ENCODE measurements around the gene KLK6. TPM values are rescaled to one million over a fixed set of nuclear protein-coding genes. Genes with fewer than 3 reads are reported as not detected.

Gene KLK6
- total RNA-seq, 1 donor from 2014 or later, result 3.5 TPM

DNA sequence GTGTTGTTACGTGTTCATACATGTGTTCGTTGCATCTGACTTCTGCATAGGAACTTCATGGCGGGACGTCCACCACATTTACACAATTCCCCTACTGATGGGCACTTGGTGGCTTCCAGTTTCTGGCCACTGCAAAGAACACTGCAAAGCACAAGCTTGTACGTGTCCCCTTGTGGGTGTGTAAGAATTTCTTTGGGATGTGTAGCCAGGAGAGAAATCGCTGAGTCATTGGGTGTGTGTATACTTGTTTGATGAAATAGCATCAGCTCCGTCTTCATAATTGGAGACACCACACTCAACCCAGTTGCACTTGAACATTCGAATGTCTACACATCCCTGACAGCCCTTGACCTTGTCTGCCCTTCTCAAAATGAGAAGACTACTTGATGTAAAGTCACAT is 35.8 kb downstream of the KLK6 start:
- Histone ChIP-seq H3K36me3 (ENCODE audit: insufficient read depth, low read length) (no peaks in the 10 kb centered on the region), H4K20me1 (ENCODE audit: insufficient read depth, low read length) (no peaks in the 10 kb centered on the region), H3K4me3 (ENCODE audit: insufficient read depth, low read depth, low read length) (no peak overlapping the region), H3K4me2 (ENCODE audit: low read length) (no peak overlapping the region), H2AFZ (ENCODE audit: low read depth, low read length) (no peak overlapping the region), H3K9me3 (ENCODE audit: insufficient read depth, low read depth, low read length) (no peaks in the 10 kb centered on the region), H3K27me3 (ENCODE audit: insufficient read depth, low read length) (no peaks in the 10 kb centered on the region), H3K27ac (ENCODE audit: low read depth, low read length) (no peak overlapping the region), H3K79me2 (ENCODE audit: insufficient read depth, low read length) (no peaks in the 10 kb centered on the region), H3K9ac (ENCODE audit: low read length) (no peak overlapping the region), H3K4me1 (ENCODE audit: insufficient read depth, low read length) (no peaks in the 10 kb centered on the region)
- H3K36me3 Mint-ChIP-seq (ENCODE audit: low read depth, unreplicated experiment), result no peaks in the 10 kb centered on the region
- no peak for FAIRE-seq
- H3K27me3 Mint-ChIP-seq (ENCODE audit: low read depth, unreplicated experiment), result peaks cover 37% of the 10 kb centered on the region
- H3K9me3 Mint-ChIP-seq (ENCODE audit: unreplicated experiment), result peaks cover 2% of the 10 kb centered on the region
- TF ChIP-seq, protein P1, sequence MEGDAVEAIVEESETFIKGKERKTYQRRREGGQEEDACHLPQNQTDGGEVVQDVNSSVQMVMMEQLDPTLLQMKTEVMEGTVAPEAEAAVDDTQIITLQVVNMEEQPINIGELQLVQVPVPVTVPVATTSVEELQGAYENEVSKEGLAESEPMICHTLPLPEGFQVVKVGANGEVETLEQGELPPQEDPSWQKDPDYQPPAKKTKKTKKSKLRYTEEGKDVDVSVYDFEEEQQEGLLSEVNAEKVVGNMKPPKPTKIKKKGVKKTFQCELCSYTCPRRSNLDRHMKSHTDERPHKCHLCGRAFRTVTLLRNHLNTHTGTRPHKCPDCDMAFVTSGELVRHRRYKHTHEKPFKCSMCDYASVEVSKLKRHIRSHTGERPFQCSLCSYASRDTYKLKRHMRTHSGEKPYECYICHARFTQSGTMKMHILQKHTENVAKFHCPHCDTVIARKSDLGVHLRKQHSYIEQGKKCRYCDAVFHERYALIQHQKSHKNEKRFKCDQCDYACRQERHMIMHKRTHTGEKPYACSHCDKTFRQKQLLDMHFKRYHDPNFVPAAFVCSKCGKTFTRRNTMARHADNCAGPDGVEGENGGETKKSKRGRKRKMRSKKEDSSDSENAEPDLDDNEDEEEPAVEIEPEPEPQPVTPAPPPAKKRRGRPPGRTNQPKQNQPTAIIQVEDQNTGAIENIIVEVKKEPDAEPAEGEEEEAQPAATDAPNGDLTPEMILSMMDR (IDR thresholded peaks at IDR 0.05; ENCODE audit: insufficient read depth, low read depth, low read length), result no peak
- TF ChIP-seq EZH2 (IDR thresholded peaks at IDR 0.05; ENCODE audit: insufficient read depth, low read length), result no peak
- no peak overlapping the region for H3K4me3 Mint-ChIP-seq (ENCODE audit: unreplicated experiment)
- H3K4me1 Mint-ChIP-seq (ENCODE audit: low read depth, unreplicated experiment), result no peaks in the 10 kb centered on the region
- peak; percentile 6 for DNase-seq (ENCODE audit: low read depth)
- no peak overlapping the region for H3K27ac Mint-ChIP-seq (ENCODE audit: unreplicated experiment)

DNA sequence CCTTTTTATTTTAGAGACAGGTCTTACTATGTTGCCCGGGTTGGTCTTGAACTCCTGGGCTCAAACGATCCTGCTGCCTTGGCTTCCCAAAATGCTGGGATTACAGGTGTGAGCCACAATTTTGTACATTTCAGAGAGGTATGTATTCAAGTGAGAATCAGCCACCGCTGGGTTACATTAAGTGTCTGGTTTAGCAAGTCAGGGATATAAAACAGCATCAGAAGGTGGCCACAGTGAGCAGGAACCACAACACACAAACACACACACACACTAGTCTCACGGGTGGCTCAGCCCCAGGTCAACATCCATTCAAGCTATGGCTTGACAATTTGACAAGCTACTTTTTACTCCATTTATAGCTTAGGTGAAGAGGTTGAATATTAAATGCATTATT is 36.7 kb downstream of the KLK6 start:
- TF ChIP-seq, protein P1 (IDR thresholded peaks at IDR 0.05; ENCODE audit: insufficient read depth, low read depth, low read length), result no peak
- TF ChIP-seq EZH2 (IDR thresholded peaks at IDR 0.05; ENCODE audit: insufficient read depth, low read length), result no peak
- Histone ChIP-seq H3K36me3 (ENCODE audit: insufficient read depth, low read length) (no peaks in the 10 kb centered on the region), H3K4me3 (ENCODE audit: insufficient read depth, low read depth, low read length) (no peak overlapping the region), H3K27me3 (ENCODE audit: insufficient read depth, low read length) (no peaks in the 10 kb centered on the region), H3K9ac (ENCODE audit: low read length) (no peak overlapping the region), H4K20me1 (ENCODE audit: insufficient read depth, low read length) (no peaks in the 10 kb centered on the region), H3K4me1 (ENCODE audit: insufficient read depth, low read length) (no peaks in the 10 kb centered on the region), H2AFZ (ENCODE audit: low read depth, low read length) (no peak overlapping the region), H3K79me2 (ENCODE audit: insufficient read depth, low read length) (no peaks in the 10 kb centered on the region), H3K27ac (ENCODE audit: low read depth, low read length) (no peak overlapping the region), H3K4me2 (ENCODE audit: low read length) (no peak overlapping the region), H3K9me3 (ENCODE audit: insufficient read depth, low read depth, low read length) (no peaks in the 10 kb centered on the region)
- Mint-ChIP-seq H3K4me1 (ENCODE audit: low read depth, unreplicated experiment) (no peaks in the 10 kb centered on the region), H3K36me3 (ENCODE audit: low read depth, unreplicated experiment) (no peaks in the 10 kb centered on the region), H3K27me3 (ENCODE audit: low read depth, unreplicated experiment) (peaks cover 42% of the 10 kb centered on the region), H3K4me3 (ENCODE audit: unreplicated experiment) (no peak overlapping the region), H3K27ac (ENCODE audit: unreplicated experiment) (no peak overlapping the region), H3K9me3 (ENCODE audit: unreplicated experiment) (peaks cover 2% of the 10 kb centered on the region)
- FAIRE-seq (no peak), DNase-seq (ENCODE audit: low read depth) (no peak)

DNA sequence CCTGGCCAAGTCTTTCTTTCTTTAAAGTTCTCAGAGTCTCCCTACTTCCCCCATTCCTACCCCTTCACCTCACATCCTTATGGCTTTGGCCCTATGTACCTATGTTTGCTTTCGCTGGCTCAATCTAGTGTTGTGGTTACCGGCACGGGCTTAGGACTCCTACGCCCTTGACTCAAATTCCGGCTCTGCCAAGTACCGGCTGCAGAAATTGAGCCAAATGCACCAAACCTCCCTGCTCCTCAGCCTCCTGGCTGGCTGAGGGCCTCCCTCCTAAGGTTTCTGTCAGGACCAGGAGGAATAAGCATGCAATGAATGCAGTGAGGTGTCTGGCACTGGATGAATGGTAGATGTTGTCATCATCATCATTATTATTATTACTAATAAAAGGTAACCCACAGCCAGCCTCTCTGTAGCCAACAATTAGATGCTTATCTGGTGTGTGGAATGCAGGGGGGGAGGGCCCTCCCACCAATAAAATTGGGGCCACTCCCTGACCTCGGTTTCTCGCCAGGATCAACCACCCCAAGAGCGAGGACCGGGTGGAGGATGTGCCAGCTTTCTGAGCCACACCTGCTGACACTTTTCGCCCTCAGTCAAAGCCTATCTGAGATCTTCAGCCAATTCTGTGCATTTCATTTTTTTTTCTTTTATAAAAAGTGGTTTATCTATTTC is 37.2 kb downstream of the KLK6 start:
- Mint-ChIP-seq H3K9me3 (ENCODE audit: unreplicated experiment) (peaks cover 2% of the 10 kb centered on the region), H3K27ac (ENCODE audit: unreplicated experiment) (no peak overlapping the region), H3K4me3 (ENCODE audit: unreplicated experiment) (no peak overlapping the region), H3K36me3 (ENCODE audit: low read depth, unreplicated experiment) (no peaks in the 10 kb centered on the region), H3K27me3 (ENCODE audit: low read depth, unreplicated experiment) (peaks cover 40% of the 10 kb centered on the region), H3K4me1 (ENCODE audit: low read depth, unreplicated experiment) (no peaks in the 10 kb centered on the region)
- no peak overlapping the region for H3K9ac ChIP-seq (ENCODE audit: low read length)
- no peak overlapping the region for H3K27ac ChIP-seq (ENCODE audit: low read depth, low read length)
- H4K20me1 ChIP-seq (ENCODE audit: insufficient read depth, low read length), result no peaks in the 10 kb centered on the region
- no peaks in the 10 kb centered on the region for H3K36me3 ChIP-seq (ENCODE audit: insufficient read depth, low read length)
- no peak overlapping the region for H2AFZ ChIP-seq (ENCODE audit: low read depth, low read length)
- DNase-seq (ENCODE audit: low read depth), result no peak
- H3K9me3 ChIP-seq (ENCODE audit: insufficient read depth, low read depth, low read length), result no peaks in the 10 kb centered on the region
- no peaks in the 10 kb centered on the region for H3K79me2 ChIP-seq (ENCODE audit: insufficient read depth, low read length)
- no peaks in the 10 kb centered on the region for H3K4me1 ChIP-seq (ENCODE audit: insufficient read depth, low read length)
- no peak overlapping the region for H3K4me2 ChIP-seq (ENCODE audit: low read length)
- TF ChIP-seq, protein P1 (IDR thresholded peaks at IDR 0.05; ENCODE audit: insufficient read depth, low read depth, low read length), result no peak
- TF ChIP-seq EZH2 (IDR thresholded peaks at IDR 0.05; ENCODE audit: insufficient read depth, low read length), result no peak
- H3K27me3 ChIP-seq (ENCODE audit: insufficient read depth, low read length), result no peaks in the 10 kb centered on the region
- FAIRE-seq, result no peak
- no peak overlapping the region for H3K4me3 ChIP-seq (ENCODE audit: insufficient read depth, low read depth, low read length)

All from astrocyte (in vitro differentiated cells and primary cell).